Measurements from ENCODE around the gene TBC1D24. TPM values are rescaled to one million over a fixed set of nuclear protein-coding genes. Genes with fewer than 3 reads are reported as not detected.
A peak's percentile ranks its signal among the peaks of the same experiment; 100 is the strongest.

TBC1D24 gene
- total RNA-seq, 1 donor: 11.9 TPM

DNA sequence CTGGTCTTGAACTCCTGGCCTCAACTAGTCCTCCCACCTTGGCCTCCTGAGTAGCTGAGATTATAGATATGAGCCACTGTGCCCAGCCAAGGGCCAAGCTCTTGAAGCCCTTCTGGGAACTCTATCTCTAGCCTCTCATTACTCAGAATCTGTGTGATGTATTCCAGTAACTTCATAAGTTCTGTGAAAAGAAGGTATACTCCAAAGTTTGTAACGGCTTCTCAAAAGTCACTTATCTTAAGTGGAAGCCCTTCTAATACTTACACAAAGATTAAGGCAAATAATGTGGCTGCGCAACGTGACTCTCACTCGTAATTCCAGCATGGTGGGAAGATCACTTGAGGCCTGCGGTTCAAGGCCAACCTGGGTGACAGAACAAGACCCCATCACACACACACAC is 19.7 kb downstream of the TBC1D24 start:
- TF ChIP-seq, protein P1, sequence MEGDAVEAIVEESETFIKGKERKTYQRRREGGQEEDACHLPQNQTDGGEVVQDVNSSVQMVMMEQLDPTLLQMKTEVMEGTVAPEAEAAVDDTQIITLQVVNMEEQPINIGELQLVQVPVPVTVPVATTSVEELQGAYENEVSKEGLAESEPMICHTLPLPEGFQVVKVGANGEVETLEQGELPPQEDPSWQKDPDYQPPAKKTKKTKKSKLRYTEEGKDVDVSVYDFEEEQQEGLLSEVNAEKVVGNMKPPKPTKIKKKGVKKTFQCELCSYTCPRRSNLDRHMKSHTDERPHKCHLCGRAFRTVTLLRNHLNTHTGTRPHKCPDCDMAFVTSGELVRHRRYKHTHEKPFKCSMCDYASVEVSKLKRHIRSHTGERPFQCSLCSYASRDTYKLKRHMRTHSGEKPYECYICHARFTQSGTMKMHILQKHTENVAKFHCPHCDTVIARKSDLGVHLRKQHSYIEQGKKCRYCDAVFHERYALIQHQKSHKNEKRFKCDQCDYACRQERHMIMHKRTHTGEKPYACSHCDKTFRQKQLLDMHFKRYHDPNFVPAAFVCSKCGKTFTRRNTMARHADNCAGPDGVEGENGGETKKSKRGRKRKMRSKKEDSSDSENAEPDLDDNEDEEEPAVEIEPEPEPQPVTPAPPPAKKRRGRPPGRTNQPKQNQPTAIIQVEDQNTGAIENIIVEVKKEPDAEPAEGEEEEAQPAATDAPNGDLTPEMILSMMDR (IDR thresholded peaks at IDR 0.05; ENCODE audit: insufficient read depth, low read length): no peak
- DNase-seq (ENCODE audit: low read depth): no peak
- no peak overlapping the region for H3K4me3 ChIP-seq (ENCODE audit: low read depth, low read length)

DNA sequence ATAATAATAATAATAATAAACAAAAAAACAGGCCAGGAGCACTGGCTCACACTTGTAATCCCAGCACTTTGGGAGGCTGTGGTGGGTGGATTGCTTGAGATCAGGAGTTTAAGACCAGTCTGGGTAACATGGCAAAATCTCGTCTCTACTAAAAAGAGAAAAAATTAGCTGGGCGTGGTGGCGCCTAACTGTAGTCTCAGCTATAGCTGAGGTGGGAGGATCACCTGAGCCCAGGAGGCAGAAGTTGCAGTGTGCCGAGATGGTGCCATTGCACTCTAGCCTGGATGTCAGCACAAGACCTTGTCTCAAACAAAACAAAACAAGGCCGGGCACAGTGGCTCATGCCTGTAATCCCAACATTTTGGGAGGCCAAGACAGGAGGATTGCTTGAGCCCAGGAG is 20.1 kb downstream of the TBC1D24 start:
- H3K4me3 ChIP-seq (ENCODE audit: low read depth, low read length): no peak overlapping the region

DNA sequence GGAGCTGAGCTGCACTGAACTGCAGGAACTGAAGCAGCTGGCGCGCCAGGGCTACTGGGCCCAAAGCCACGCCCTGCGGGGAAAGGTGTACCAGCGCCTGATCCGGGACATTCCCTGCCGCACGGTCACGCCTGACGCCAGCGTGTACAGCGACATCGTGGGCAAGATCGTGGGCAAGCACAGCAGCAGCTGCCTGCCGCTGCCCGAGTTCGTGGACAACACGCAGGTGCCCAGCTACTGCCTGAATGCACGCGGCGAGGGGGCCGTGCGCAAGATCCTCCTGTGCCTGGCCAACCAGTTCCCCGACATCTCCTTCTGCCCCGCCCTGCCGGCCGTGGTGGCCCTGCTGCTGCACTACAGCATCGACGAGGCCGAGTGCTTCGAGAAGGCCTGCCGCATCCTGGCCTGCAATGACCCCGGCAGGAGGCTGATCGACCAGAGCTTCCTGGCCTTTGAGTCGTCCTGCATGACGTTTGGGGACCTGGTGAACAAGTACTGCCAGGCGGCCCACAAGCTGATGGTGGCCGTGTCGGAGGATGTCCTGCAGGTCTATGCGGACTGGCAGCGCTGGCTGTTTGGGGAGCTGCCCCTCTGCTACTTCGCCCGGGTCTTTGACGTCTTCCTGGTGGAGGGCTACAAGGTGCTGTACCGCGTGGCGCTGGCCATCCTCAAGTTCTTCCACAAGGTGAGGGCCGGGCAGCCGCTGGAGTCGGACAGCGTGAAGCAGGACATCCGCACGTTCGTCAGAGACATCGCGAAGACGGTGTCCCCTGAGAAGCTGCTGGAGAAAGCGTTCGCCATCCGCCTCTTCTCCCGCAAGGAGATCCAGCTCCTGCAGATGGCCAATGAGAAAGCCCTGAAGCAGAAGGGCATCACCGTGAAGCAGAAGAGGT is 21.5 kb downstream of the TBC1D24 start:
- DNase-seq (ENCODE audit: low read depth): no peak
- no peak overlapping the region for H3K4me3 ChIP-seq (ENCODE audit: low read depth, low read length)
- TF ChIP-seq, protein P1 (IDR thresholded peaks at IDR 0.05; ENCODE audit: insufficient read depth, low read length): no peak

More for the DNA sequence above, 20.1 kb downstream of the TBC1D24 start:
- DNase-seq (ENCODE audit: low read depth): no peak
- TF ChIP-seq, protein P1 (IDR thresholded peaks at IDR 0.05; ENCODE audit: insufficient read depth, low read length): no peak

DNA sequence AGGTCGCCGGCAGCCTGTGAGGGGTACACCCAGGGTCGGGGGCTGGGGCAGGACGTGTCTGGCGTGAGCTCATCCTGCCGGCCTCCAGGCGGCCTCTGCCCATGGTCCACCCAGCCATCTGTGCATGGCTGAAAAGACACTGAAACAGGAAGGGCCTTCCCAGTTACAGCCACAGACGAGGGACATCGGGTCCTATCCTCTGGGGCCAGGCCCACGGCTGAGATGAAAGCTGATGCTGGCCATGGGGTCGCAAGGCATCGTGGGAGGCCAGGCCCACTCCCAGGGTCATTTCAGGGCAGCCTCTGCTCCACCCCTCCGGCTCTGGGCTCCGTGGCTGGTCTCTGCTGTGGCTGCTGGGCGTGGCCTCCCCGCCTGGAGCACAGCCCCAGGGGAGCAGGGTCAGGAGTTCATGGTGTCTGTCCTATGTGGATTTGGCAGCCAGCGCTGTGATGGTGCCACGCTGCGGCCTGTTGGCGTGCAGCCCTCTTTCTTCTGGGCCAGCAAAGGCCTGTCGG is 22.2 kb downstream of the TBC1D24 start:
- TF ChIP-seq, protein P1 (IDR thresholded peaks at IDR 0.05; ENCODE audit: insufficient read depth, low read length): no peak
- DNase-seq (ENCODE audit: low read depth): peak; percentile 41
- H3K4me3 ChIP-seq (ENCODE audit: low read depth, low read length): no peak overlapping the region

DNA sequence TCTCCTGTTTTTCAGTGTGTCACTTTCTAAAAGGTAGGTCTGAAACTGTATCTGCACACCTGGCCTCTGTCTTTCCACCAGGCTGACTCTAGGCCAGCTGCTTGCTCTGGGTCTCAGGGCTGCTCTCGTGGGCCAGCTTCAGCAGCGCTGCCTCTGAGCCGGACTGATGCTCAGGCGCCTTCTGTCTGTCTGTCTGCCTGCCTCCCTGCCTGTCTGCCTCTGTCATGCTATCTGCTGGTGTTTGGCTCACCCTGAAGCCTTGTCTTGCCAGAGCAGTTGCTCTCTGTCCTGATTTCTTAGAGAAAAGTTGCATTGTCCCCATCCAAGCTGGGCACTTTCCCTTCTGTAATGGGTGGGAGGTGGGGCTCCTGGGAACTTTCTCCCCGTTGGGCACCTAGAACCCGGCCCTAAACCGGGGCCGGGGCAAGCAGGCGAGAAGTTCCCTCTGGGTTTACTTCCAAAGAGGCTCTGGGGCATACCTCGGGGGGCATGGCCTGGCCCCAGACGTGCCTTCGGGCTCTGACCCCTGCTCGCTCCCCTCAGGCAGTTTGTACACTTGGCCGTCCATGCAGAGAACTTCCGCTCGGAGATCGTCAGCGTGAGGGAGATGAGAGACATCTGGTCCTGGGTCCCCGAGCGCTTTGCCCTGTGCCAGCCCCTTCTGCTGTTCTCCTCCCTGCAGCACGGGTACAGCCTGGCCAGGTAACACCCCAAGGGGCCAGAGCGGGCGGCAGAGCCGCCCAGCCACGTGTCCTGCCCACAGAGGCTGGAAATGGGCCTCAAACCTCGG is 23.0 kb downstream of the TBC1D24 start:
- TF ChIP-seq, protein P1 (IDR thresholded peaks at IDR 0.05; ENCODE audit: insufficient read depth, low read length): no peak
- H3K4me3 ChIP-seq (ENCODE audit: low read depth, low read length): no peak overlapping the region
- no peak for DNase-seq (ENCODE audit: low read depth)

DNA sequence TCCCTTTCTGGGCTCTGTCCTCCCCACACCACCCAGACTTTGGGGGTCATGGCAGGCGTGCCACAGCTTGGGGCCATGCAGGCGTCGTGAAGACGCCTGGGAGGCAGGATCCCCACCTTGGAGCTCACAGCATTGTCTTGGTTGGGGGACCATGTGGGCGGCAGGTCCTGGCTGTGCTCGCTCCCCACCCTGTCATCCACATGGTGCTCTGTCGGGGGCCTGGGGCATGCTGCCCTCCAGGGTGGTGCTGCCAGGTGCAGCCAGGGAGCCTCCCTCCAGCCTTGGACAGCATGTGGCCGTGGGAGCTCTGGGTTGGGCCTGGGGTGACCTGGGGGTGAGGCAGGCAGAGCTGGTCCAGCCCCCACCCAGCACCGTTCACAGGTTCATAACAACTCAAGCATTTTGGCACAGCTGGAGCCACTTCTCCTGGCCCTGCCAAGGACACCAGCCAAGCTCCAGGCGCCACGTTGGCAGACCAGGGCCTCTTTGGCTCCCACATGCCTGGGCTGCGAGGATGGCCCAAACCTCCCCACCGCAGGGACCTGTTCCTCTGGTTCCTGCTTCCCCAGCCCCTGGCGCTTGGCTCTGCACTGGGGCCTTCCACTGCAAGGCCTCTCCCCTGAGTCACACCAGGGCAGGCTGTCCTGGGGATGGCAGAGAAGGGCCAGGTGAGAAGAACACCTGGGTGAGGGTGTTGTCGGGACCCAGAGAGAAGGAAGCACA is 23.8 kb downstream of the TBC1D24 start:
- H3K4me3 ChIP-seq (ENCODE audit: low read depth, low read length): no peak overlapping the region
- no peak for DNase-seq (ENCODE audit: low read depth)
- TF ChIP-seq, protein P1 (IDR thresholded peaks at IDR 0.05; ENCODE audit: insufficient read depth, low read length): no peak
